HG02884 (cell line): ENCODE measurements around the gene SLC14A1.
"Not testable (repeated sequence)": the region's sequence is repeated elsewhere in the genome, so short reads cannot be mapped to it uniquely, and the experiment has no call there.

Experiments
- ATAC-seq: cut with Tn5 transposase; IDR thresholded peaks from one replicate; pipeline ENCODE4 v1.9.1; 2021; ENCODE audit warnings: mild to moderate bottlenecking, moderate library complexity; ENCODE audit not compliant: unreplicated experiment

The SLC14A1 gene

GRCh38 chr18:45753286-45753685 is 29.3 kb downstream of the SLC14A1 start:
- ATAC-seq, result no peak

- ATAC-seq, result no peak
Measured at GRCh38 chr18:45755934-45756333, 32.0 kb downstream of the SLC14A1 start.

GRCh38 chr18:45757005-45757404 is 33.0 kb downstream of the SLC14A1 start:
- no peak for ATAC-seq

- not testable (repeated sequence) for ATAC-seq
Measured at GRCh38 chr18:45757644-45758043, 33.7 kb downstream of the SLC14A1 start.

- no peak for ATAC-seq
Measured at GRCh38 chr18:45760462-45761036, 36.6 kb downstream of the SLC14A1 start.

GRCh38 chr18:45761512-45762114 is 37.6 kb downstream of the SLC14A1 start:
- no peak for ATAC-seq

- no peak for ATAC-seq
Measured at GRCh38 chr18:45764000-45764686, 40.2 kb downstream of the SLC14A1 start.

GRCh38 chr18:45765796-45766195 is 41.8 kb downstream of the SLC14A1 start:
- ATAC-seq, result no peak

GRCh38 chr18:45771587-45772480 is 47.9 kb downstream of the SLC14A1 start:
- no peak for ATAC-seq

GRCh38 chr18:45774065-45774521 is 50.1 kb downstream of the SLC14A1 start:
- ATAC-seq, result no peak

- peak; percentile 85 for ATAC-seq
Measured at GRCh38 chr18:45775241-45775676, 51.3 kb downstream of the SLC14A1 start.

GRCh38 chr18:45775743-45776142 is 51.8 kb downstream of the SLC14A1 start:
- ATAC-seq, result no peak

GRCh38 chr18:45777393-45777792 is 53.4 kb downstream of the SLC14A1 start:
- ATAC-seq, result no peak

- ATAC-seq, result no peak
Measured at GRCh38 chr18:45780568-45780967, 56.6 kb downstream of the SLC14A1 start.

GRCh38 chr18:45782662-45783061 is 58.7 kb downstream of the SLC14A1 start:
- ATAC-seq, result no peak

GRCh38 chr18:45783097-45784075 is 59.4 kb downstream of the SLC14A1 start:
- ATAC-seq, result no peak

- ATAC-seq, result no peak
Measured at GRCh38 chr18:45785134-45785533, 61.2 kb downstream of the SLC14A1 start.

- no peak for ATAC-seq
Measured at GRCh38 chr18:45786941-45787340, 63.0 kb downstream of the SLC14A1 start.

GRCh38 chr18:45787346-45787745 is 63.4 kb downstream of the SLC14A1 start:
- ATAC-seq, result no peak

GRCh38 chr18:45788861-45789260 is 64.9 kb downstream of the SLC14A1 start:
- no peak for ATAC-seq
